Liver (tissue), 2 donors: ENCODE measurements around the gene F2RL1.

Experiments used
- TF ChIP-seq, protein P1 (sequence below): IDR thresholded peaks from 2 replicates; pipeline ENCODE4 v1.6.1; 2016; ENCODE audit warnings: antibody characterized with exemption, mild to moderate bottlenecking
- TF ChIP-seq, protein P2 (sequence below): fragments of 150-350 bp; IDR thresholded peaks from 2 replicates; pipeline ENCODE4 v1.5.1; 2017; ENCODE audit warnings: improper control_type of control experiment, low read depth, low read length; ENCODE audit not compliant: missing input control
- TF ChIP-seq, protein P3 (sequence below): IDR thresholded peaks from 2 replicates; pipeline ENCODE4 v1.6.1; 2016; ENCODE audit warnings: antibody characterized with exemption
- donor health status: healthy.

DNA sequence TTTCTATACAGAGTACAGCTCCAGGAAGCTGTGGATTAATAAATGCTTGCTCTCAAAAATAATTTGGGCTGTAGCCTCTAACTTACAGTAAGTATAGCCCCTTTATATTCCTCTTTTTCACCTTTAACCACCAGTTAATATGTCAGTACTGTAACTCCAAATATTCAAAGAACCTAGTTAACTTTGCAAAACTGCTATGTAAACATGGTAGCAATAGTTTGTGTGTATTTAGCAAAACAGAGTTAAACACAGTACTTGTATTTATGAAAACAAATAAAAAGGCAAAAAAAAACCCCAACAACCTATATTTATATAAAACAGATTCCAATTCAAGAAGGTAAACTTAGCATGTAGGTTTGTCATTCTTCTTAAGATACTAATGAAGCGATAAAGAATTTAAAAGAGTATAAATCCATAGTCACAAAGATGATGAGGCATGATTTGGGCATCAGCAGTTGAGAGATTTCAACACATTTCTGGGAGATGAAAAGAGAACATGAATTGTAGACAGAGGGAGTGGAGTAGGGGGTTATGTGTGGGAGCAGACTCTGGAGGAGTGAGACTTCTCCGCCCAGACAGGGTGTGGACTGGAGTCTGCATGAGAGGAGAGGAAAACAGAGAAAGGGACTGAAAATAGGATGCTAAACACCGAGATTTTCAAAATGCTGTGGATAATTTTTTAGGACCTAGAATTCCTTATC is 47.0 kb upstream of the F2RL1 start:
- TF ChIP-seq, protein P1, sequence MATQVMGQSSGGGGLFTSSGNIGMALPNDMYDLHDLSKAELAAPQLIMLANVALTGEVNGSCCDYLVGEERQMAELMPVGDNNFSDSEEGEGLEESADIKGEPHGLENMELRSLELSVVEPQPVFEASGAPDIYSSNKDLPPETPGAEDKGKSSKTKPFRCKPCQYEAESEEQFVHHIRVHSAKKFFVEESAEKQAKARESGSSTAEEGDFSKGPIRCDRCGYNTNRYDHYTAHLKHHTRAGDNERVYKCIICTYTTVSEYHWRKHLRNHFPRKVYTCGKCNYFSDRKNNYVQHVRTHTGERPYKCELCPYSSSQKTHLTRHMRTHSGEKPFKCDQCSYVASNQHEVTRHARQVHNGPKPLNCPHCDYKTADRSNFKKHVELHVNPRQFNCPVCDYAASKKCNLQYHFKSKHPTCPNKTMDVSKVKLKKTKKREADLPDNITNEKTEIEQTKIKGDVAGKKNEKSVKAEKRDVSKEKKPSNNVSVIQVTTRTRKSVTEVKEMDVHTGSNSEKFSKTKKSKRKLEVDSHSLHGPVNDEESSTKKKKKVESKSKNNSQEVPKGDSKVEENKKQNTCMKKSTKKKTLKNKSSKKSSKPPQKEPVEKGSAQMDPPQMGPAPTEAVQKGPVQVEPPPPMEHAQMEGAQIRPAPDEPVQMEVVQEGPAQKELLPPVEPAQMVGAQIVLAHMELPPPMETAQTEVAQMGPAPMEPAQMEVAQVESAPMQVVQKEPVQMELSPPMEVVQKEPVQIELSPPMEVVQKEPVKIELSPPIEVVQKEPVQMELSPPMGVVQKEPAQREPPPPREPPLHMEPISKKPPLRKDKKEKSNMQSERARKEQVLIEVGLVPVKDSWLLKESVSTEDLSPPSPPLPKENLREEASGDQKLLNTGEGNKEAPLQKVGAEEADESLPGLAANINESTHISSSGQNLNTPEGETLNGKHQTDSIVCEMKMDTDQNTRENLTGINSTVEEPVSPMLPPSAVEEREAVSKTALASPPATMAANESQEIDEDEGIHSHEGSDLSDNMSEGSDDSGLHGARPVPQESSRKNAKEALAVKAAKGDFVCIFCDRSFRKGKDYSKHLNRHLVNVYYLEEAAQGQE = no peak
- TF ChIP-seq, protein P2, sequence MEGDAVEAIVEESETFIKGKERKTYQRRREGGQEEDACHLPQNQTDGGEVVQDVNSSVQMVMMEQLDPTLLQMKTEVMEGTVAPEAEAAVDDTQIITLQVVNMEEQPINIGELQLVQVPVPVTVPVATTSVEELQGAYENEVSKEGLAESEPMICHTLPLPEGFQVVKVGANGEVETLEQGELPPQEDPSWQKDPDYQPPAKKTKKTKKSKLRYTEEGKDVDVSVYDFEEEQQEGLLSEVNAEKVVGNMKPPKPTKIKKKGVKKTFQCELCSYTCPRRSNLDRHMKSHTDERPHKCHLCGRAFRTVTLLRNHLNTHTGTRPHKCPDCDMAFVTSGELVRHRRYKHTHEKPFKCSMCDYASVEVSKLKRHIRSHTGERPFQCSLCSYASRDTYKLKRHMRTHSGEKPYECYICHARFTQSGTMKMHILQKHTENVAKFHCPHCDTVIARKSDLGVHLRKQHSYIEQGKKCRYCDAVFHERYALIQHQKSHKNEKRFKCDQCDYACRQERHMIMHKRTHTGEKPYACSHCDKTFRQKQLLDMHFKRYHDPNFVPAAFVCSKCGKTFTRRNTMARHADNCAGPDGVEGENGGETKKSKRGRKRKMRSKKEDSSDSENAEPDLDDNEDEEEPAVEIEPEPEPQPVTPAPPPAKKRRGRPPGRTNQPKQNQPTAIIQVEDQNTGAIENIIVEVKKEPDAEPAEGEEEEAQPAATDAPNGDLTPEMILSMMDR = no peak
- TF ChIP-seq, protein P3, sequence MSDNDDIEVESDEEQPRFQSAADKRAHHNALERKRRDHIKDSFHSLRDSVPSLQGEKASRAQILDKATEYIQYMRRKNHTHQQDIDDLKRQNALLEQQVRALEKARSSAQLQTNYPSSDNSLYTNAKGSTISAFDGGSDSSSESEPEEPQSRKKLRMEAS = no peak
